NCI-H1436 (cell line): ENCODE results near the gene CORO2B.
A peak's percentile ranks its signal among the peaks of the same experiment; 100 is the strongest.
"Not testable (repeated sequence)": the region's sequence is repeated elsewhere in the genome, so short reads cannot be mapped to it uniquely, and the experiment has no call there.

Experiments used
- DNase-seq: peaks from one replicate; lab custom pipeline; 2025; lab: John Stamatoyannopoulos, UW

CORO2B gene

GRCh38 chr15:68730976-68731897 lies 152.4 kb downstream of the CORO2B start:
- no peak for DNase-seq

GRCh38 chr15:68732451-68732850 lies 153.7 kb downstream of the CORO2B start:
- no peak for DNase-seq

- no peak for DNase-seq
These were observed 154.9 kb downstream of the CORO2B start for GRCh38 chr15:68733666-68734065.

GRCh38 chr15:68734352-68734751 lies 155.6 kb downstream of the CORO2B start:
- no peak for DNase-seq

- no peak for DNase-seq
These were observed 156.1 kb downstream of the CORO2B start for GRCh38 chr15:68734881-68735280.

GRCh38 chr15:68735610-68736009 lies 156.8 kb downstream of the CORO2B start:
- DNase-seq = no peak

GRCh38 chr15:68739390-68740080 lies 160.7 kb downstream of the CORO2B start:
- no peak for DNase-seq

GRCh38 chr15:68743256-68743655 lies 164.5 kb downstream of the CORO2B start:
- DNase-seq = no peak

GRCh38 chr15:68749365-68749764 lies 170.6 kb downstream of the CORO2B start:
- DNase-seq = no peak

GRCh38 chr15:68749793-68750192 lies 171.0 kb downstream of the CORO2B start:
- DNase-seq = no peak

GRCh38 chr15:68751622-68752021 lies 172.8 kb downstream of the CORO2B start:
- DNase-seq = no peak

GRCh38 chr15:68755731-68756130 lies 176.9 kb downstream of the CORO2B start:
- DNase-seq = no peak

- not testable (repeated sequence) for DNase-seq
These were observed 181.3 kb downstream of the CORO2B start for GRCh38 chr15:68759982-68760579.

GRCh38 chr15:68763063-68763462 lies 184.3 kb downstream of the CORO2B start:
- no peak for DNase-seq

- DNase-seq = no peak
These were observed 185.3 kb downstream of the CORO2B start for GRCh38 chr15:68764090-68764489.

GRCh38 chr15:68765602-68766368 lies 187.0 kb downstream of the CORO2B start:
- DNase-seq = peak; percentile 42

- no peak for DNase-seq
These were observed 189.0 kb downstream of the CORO2B start for GRCh38 chr15:68767833-68768232.

GRCh38 chr15:68768321-68768720 lies 189.5 kb downstream of the CORO2B start:
- DNase-seq = no peak

GRCh38 chr15:68769702-68770101 lies 190.9 kb downstream of the CORO2B start:
- DNase-seq = no peak

GRCh38 chr15:68770216-68770615 lies 191.4 kb downstream of the CORO2B start:
- DNase-seq = no peak

GRCh38 chr15:68773036-68773435 lies 194.2 kb downstream of the CORO2B start:
- DNase-seq = no peak

GRCh38 chr15:68774120-68774519 lies 195.3 kb downstream of the CORO2B start:
- DNase-seq = no peak
